Psoas muscle (tissue), 8 donors: ENCODE results near the gene AP1M1. TPM values are rescaled to one million over a fixed set of nuclear protein-coding genes. Genes with fewer than 3 reads are reported as not detected.

Experiments used
- ATAC-seq, 4 donors: fragments of 200-7000 bp; cut with Tn5 transposase; one replicate each; pipeline ENCODE4 v1.9.1; 2020; ENCODE audit warnings: moderate library complexity in 3 of 4, mild to moderate bottlenecking in 2 of 4
- DNase-seq, 2 donors: peaks; one replicate each; pipeline ENCODE4 v3.0.0-alpha.2; 2020
- H3K27ac ChIP-seq: fragments of 200-600 bp; one replicate; pipeline ENCODE4 v1.8.0; 2022
- H3K27me3 ChIP-seq, 3 donors: fragments of 200-600 bp in 1 of 3; one replicate each; pipeline versions ENCODE4 v1.6.1 to v1.8.0; 2013 to 2022; ENCODE audit warnings: low read length in 2 of 3, mild to moderate bottlenecking in 2 of 3, moderate library complexity in 1 of 3; ENCODE audit not compliant: insufficient read depth in 3 of 3
- H3K36me3 ChIP-seq, 2 donors: fragments of 200-600 bp in 1 of 2; one replicate each; pipeline versions ENCODE4 v1.6.1 to v1.8.0; 2013 to 2022; ENCODE audit warnings: low read depth in 1 of 2, mild to moderate bottlenecking in 1 of 2, moderate library complexity in 1 of 2; ENCODE audit not compliant: insufficient read depth in 1 of 2
- H3K4me1 ChIP-seq: fragments of 200-600 bp; one replicate; pipeline ENCODE4 v1.8.0; 2022
- H3K4me3 ChIP-seq: fragments of 200-600 bp; one replicate; pipeline ENCODE4 v1.8.0; 2022; ENCODE audit warnings: mild to moderate bottlenecking
- H3K9me3 ChIP-seq: fragments of 200-600 bp; one replicate; pipeline ENCODE4 v1.8.0; 2022
- WGBS, 3 donors: extraction: QIAGEN DNeasy Blood & Tissue Kit; methylation state at CpG; one replicate each; pipeline versions ENCODE4 v1.1.6 to v1.1.7; 2013; 5-methylcytosine and 5-hydroxymethylcytosine counted together
- intact Hi-C, 2 donors: fragments of 100-400 bp; cut with DNase I; formaldehyde crosslinking; loops; one replicate each; pipeline versions ENCODE4 v1.11.0 to v1.14.2; 2022
- polyA plus RNA-seq, 3 donors: library from polyadenylated mRNA; stranded (reverse); fragments of 200-250 nt; gene quantifications; one replicate each; pipeline ENCODE4 v1.2.3, GENCODE V29; 2013
- total RNA-seq, 4 donors: library from RNA; stranded (reverse); fragmentation: NEBNext Ultra II Directional in 2 of 4; extraction: Animal tissue kit (Norgen Biotek cat#: 25700) in 2 of 4; gene quantifications; one replicate each; pipeline versions ENCODE4 v1.2.1 to v1.2.4, GENCODE V29; 2021 to 2023
- TF ChIP-seq, protein P1 (sequence below): fragments of 200-600 bp; IDR thresholded peaks from one replicate; pipeline ENCODE4 v1.8.0; 2022; ENCODE audit warnings: antibody characterized with exemption
- donor health status: healthy with polysubstance abuse.
- donor health status: DM: no; HTN: no; CAD: no; lungs with moderate emphysema.
- donor health status: Bipolar disorder and iron deficiency.
- donor health status: healthy.
- donor health status: DM: yes; HTN: yes; CAD: no.
- donor health status: DM: no; HTN: no; CAD: no.
- donor health status: DM: no; HTN: no; CAD: no.
- donor health status: DM: yes; HTN: yes; CAD: no.

The AP1M1 gene
- total and polyA plus RNA-seq, 7 donors = 40.5 to 102 (median 51.0) TPM

DNA sequence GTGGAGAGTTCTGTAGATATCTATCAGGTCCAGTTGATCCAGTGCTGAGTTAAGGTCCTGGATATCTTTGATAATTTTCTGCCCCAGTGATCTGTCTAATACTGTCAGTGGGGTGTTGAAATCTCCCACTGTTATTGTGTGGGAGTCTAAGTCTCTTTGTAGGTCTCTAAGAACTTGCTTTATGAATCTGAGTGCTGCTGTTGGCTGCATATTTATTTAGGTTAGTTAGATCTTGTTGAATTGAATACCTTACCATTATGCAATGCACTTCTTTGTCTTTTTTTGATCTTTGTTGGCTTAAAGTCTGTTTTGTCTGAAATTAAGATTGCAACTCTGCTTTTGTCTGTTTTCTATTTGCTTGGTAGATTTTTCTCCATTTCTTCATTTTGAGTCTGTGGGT lies 15.4 kb downstream of the AP1M1 start:
- Histone ChIP-seq H3K27me3 (no peaks in the 10 kb centered on the region), H3K4me1 (no peaks in the 10 kb centered on the region), H3K36me3 (peaks cover 8 to 65% of the 10 kb centered on the region in 2 donors), H3K4me3 (no peak overlapping the region), H3K9me3 (no peaks in the 10 kb centered on the region), H3K27ac (no peak overlapping the region)
- intact Hi-C loops = no loop called here
- TF ChIP-seq, protein P1, sequence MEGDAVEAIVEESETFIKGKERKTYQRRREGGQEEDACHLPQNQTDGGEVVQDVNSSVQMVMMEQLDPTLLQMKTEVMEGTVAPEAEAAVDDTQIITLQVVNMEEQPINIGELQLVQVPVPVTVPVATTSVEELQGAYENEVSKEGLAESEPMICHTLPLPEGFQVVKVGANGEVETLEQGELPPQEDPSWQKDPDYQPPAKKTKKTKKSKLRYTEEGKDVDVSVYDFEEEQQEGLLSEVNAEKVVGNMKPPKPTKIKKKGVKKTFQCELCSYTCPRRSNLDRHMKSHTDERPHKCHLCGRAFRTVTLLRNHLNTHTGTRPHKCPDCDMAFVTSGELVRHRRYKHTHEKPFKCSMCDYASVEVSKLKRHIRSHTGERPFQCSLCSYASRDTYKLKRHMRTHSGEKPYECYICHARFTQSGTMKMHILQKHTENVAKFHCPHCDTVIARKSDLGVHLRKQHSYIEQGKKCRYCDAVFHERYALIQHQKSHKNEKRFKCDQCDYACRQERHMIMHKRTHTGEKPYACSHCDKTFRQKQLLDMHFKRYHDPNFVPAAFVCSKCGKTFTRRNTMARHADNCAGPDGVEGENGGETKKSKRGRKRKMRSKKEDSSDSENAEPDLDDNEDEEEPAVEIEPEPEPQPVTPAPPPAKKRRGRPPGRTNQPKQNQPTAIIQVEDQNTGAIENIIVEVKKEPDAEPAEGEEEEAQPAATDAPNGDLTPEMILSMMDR = no peak
- ATAC-seq (no peak), DNase-seq (no peak)

GRCh38 chr19:16216744-16217670 lies 19.3 kb downstream of the AP1M1 start:
- no peak overlapping the region for H3K4me3 ChIP-seq
- TF ChIP-seq, protein P1 = no peak
- intact Hi-C loops = no loop called here
- H3K9me3 ChIP-seq = peaks cover 16% of the 10 kb centered on the region
- no peak overlapping the region for H3K27ac ChIP-seq
- H3K27me3 ChIP-seq = no peaks in the 10 kb centered on the region
- ATAC-seq (peak in 2 of 4 donors; percentile 17 to 31), DNase-seq (no peak)
- H3K4me1 ChIP-seq = no peaks in the 10 kb centered on the region
- H3K36me3 ChIP-seq = peaks cover 7 to 35% of the 10 kb centered on the region in 2 donors
- WGBS, 3 donors = 77 to 85% (median 80%) methylated on average over 13 of the region's 13 CpGs

DNA sequence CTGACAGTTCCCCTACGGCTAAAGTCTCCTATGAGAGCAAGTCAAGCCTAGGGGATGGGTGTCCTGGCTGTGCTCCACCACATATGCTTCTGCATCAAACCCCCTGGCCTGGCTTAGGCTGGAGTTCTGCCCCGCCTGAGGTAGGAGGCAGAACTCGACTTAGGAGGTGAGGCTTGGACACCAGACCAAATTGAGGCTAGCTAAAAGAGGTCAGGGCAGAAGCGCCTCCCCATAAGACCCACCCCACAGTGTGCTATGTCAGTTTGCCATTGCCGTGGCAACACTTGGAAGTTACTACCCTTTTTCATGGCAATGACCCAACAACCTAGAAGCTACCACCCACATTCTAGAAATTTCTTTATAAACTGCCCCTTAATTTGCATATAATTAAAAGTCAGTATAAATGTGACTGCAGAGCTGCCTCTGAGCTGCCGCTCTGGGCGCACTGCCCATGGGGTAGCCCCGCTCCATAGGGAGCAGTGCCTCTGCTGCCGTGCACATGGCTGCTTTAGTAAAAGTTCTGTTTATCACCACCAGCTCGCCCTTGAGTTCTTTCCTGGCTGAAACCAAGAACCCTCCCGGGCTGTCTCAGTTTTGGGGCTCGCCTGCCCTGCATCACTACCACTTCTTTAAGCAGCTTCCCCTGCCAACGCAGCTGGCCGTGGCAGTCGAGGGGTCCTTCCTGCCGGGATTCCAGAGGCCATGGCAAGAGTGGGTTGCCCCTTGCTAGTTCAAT lies 20.2 kb downstream of the AP1M1 start:
- TF ChIP-seq, protein P1 = no peak
- no peaks in the 10 kb centered on the region for H3K4me1 ChIP-seq
- H3K9me3 ChIP-seq = peaks cover 20% of the 10 kb centered on the region
- no peaks in the 10 kb centered on the region for H3K27me3 ChIP-seq
- peaks cover 7 to 39% of the 10 kb centered on the region in 2 donors for H3K36me3 ChIP-seq
- H3K4me3 ChIP-seq = no peak overlapping the region
- DNase-seq = no peak
- intact Hi-C loops = no loop called here
- WGBS, 3 donors = 83 to 90% (median 89%) methylated on average over 16 of the region's 16 CpGs
- peak in 2 of 4 donors; percentile 14 to 22 for ATAC-seq
- no peak overlapping the region for H3K27ac ChIP-seq

DNA sequence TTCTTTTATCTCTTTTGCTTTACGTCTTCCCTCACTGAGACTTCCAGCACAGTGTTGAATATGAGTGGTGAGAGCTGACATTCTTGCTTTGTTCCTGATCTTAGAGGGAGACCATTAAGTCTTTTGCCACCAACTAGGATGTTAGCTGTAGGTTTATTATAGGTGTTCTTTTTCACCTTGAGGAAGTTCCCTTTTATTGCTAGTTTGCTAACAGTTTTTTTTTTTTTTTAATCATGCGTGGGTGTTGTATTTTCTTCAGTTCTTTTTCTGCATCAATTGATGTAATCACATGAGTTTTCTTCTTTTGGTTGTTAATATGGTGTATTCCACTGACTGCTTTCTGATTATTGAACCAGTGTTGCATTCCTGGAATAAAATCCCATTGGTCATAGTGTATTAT lies 21.1 kb downstream of the AP1M1 start:
- H3K27ac ChIP-seq = no peak overlapping the region
- peaks cover 7 to 49% of the 10 kb centered on the region in 2 donors for H3K36me3 ChIP-seq
- TF ChIP-seq, protein P1 = no peak
- H3K27me3 ChIP-seq = no peaks in the 10 kb centered on the region
- H3K4me3 ChIP-seq = no peak overlapping the region
- DNase-seq (no peak), ATAC-seq (no peak)
- 92 to 96% (median 94%) methylated on average over 2 of the region's 2 CpGs for WGBS, 3 donors
- H3K4me1 ChIP-seq = no peaks in the 10 kb centered on the region
- H3K9me3 ChIP-seq = peaks cover 20% of the 10 kb centered on the region
- intact Hi-C loops = no loop called here
